ENCODE results near the gene TMCC3. TPM values are rescaled to one million over a fixed set of nuclear protein-coding genes. Genes with fewer than 3 reads are reported as not detected.

TMCC3 gene
- total RNA-seq, 1 donor from 2014 or later: 0.05 TPM

DNA sequence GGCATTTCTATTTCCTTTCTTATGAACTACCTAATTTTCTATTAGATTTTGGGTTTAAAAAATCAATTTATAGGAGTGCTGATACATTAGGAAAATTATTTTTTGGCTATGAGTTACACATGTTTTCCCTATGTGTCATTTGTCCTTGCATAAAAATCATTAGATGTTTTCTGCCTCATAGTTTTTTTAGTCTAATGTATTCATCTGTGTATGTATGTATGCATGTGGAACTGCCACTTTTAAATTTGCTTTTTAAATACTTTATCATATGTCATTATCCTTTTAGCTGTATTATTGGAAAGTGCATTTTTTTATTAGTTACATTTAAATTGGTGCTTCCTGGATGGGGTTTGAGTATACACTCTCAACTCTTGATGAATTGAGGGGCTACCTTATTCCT is 112.0 kb downstream of the TMCC3 start:
- intact Hi-C loops (cut with micrococcal nuclease): loop anchor here (10.0 kb wide), 2 partner anchors 234 to 264 kb away; no protein-coding TSS in a partner anchor
- Mint-ChIP-seq H3K4me1 (ENCODE audit: low read depth) (peaks cover 4% of the 10 kb centered on the region), H3K9me3 (no peaks in the 10 kb centered on the region), H3K36me3 (ENCODE audit: low read depth) (no peaks in the 10 kb centered on the region), H3K4me3 (ENCODE audit: low read depth) (no peak overlapping the region), H3K27ac (no peak overlapping the region), H3K27me3 (ENCODE audit: low read depth) (peaks cover 6% of the 10 kb centered on the region)
- DNase-seq (ENCODE audit: low spot score): no peak

DNA sequence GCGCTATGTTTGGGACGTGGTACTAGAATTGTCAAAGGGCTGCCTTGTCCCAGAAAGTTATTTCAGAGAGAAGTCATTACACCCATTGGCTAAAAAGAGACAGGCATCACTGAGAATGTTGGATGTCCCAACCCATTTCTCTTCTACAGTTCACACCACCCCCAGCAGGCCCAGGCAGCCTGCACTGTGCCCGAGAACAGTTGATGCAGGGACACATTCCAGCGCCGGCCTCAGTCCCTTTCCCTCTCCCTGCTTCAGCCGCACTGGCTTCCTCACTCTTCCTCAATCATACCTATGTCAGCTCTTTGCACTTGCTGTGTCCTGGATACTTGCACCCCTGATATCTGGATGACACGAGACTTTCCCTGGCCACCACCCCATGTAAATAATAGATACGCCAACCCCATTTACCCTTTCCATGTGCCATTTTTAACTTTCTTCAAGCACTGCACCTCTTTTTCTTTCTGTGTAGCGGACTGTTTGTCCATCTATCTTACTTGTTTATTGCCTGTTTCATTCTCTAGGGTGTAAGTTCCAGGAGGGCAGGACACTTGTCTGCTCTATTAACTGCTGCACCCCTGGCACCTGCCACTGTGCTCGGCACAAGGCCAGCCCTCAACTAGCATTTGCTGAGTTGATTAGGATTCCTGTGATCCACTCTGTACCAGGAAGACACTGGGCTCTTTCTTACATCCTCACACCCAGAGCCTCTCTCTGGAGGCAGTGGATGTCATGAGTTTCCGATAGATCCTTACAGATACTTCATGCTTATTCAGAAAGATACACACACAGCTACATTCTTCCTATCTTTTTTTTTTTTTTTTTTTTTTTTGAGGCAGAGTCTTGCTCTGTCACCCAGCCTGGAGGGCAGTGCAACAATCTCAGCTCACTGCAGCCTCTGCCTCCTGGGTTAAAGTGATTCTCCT is 114.1 kb downstream of the TMCC3 start:
- Mint-ChIP-seq H3K4me1 (ENCODE audit: low read depth) (peaks cover 8% of the 10 kb centered on the region), H3K4me3 (ENCODE audit: low read depth) (no peak overlapping the region), H3K36me3 (ENCODE audit: low read depth) (no peaks in the 10 kb centered on the region), H3K27me3 (ENCODE audit: low read depth) (peaks cover 6% of the 10 kb centered on the region), H3K27ac (no peak overlapping the region), H3K9me3 (no peaks in the 10 kb centered on the region)
- DNase-seq (ENCODE audit: low spot score): no peak
- intact Hi-C loops (cut with micrococcal nuclease): loop anchor here (10.0 kb wide), 2 partner anchors 232 to 262 kb away; no protein-coding TSS in a partner anchor

DNA sequence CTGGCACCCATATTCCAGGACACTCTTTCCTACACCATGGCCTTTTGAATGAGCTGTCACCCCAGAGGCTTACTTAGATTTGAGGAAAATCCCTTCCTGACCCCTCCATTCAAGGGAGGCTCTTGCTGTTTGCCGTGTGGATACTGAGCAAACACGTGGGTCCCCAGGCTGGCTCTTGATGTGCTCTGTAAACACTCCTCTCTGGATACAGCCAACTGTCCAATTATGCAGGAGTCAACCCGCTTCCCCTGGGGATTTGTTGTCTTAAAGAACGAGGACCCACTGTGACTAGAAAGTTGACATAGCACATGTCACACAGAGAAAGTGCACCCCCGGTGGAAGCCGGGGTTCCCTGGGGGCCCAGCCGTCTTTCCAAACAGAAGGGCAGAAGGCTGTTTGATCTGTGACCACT is 114.8 kb downstream of the TMCC3 start:
- H3K4me1 Mint-ChIP-seq (ENCODE audit: low read depth): peaks cover 8% of the 10 kb centered on the region
- H3K27ac Mint-ChIP-seq: no peak overlapping the region
- DNase-seq (ENCODE audit: low spot score): no peak
- no peak overlapping the region for H3K4me3 Mint-ChIP-seq (ENCODE audit: low read depth)
- no peaks in the 10 kb centered on the region for H3K9me3 Mint-ChIP-seq
- H3K36me3 Mint-ChIP-seq (ENCODE audit: low read depth): no peaks in the 10 kb centered on the region
- H3K27me3 Mint-ChIP-seq (ENCODE audit: low read depth): peaks cover 7% of the 10 kb centered on the region
- intact Hi-C loops (cut with micrococcal nuclease): loop anchor here (10.0 kb wide), 2 partner anchors 231 to 261 kb away; no protein-coding TSS in a partner anchor

DNA sequence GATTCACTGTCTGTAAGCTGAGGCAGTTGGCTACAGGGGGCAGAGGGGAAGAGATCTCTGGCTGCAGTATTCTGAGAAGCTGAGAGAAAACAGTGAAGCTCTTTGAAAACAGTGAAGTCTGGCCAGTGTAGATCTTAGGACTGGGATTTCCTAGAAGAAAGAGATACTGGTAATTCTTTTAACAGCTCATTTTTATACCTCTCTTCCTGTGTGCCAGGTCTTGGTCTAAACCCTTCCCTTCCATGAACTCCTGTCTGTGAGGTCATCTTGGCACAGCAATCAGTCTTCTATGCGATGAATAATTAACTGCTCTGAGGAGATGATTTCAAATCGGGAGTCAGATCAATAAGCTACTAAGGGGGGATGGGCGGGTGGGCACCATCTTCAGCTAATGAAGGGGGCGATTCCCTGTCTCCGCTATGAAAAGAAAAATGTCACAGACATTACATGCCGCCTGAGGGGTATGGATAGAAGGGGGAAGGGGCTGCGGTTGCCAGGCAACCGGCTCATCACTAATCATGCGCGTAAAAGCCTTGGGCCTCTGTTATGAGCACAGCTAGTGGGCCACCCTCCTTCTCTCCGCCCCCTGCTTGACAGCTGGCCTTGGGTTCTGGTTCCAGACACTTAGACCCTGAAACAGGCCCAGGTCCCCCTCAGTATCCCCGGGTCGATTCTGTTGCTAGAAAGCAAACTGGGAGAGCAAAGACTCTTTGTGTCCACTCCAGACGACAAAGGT is 115.4 kb downstream of the TMCC3 start:
- Mint-ChIP-seq H3K4me1 (ENCODE audit: low read depth) (peaks cover 8% of the 10 kb centered on the region), H3K4me3 (ENCODE audit: low read depth) (no peak overlapping the region), H3K36me3 (ENCODE audit: low read depth) (no peaks in the 10 kb centered on the region), H3K27ac (no peak overlapping the region), H3K27me3 (ENCODE audit: low read depth) (peaks cover 9% of the 10 kb centered on the region), H3K9me3 (no peaks in the 10 kb centered on the region)
- DNase-seq (ENCODE audit: low spot score): no peak
- intact Hi-C loops (cut with micrococcal nuclease): loop anchor here (5.0 to 10.0 kb wide), 4 partner anchors 78 to 1033 kb away; partner anchors contain the start of gene CEP83

DNA sequence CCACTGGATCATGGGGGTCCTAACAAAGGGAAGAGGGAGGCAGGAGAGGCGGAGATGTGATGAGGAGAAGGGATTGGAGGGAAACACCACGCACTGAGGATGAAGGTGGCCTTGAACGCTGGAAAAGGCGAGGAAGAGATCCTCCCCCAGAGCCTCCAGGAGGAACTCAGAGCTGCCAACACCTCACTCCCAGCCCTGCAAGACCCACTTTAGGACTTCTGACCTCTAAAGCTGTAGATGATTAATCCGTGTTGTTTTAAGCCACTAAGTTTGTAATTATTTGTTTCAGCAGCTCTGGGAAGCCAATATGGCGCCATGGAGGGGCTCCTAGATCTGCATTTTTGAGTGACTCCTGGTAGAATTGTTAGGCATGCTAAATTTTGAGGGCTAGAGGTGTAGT is 116.1 kb downstream of the TMCC3 start:
- no peak overlapping the region for H3K4me3 Mint-ChIP-seq (ENCODE audit: low read depth)
- H3K9me3 Mint-ChIP-seq: no peaks in the 10 kb centered on the region
- DNase-seq (ENCODE audit: low spot score): no peak
- intact Hi-C loops (cut with micrococcal nuclease): loop anchor here (5.0 to 10.0 kb wide), 4 partner anchors 77 to 1032 kb away; partner anchors contain the start of gene CEP83
- peaks cover 9% of the 10 kb centered on the region for H3K27me3 Mint-ChIP-seq (ENCODE audit: low read depth)
- H3K4me1 Mint-ChIP-seq (ENCODE audit: low read depth): peaks cover 8% of the 10 kb centered on the region
- H3K36me3 Mint-ChIP-seq (ENCODE audit: low read depth): no peaks in the 10 kb centered on the region
- H3K27ac Mint-ChIP-seq: no peak overlapping the region

DNA sequence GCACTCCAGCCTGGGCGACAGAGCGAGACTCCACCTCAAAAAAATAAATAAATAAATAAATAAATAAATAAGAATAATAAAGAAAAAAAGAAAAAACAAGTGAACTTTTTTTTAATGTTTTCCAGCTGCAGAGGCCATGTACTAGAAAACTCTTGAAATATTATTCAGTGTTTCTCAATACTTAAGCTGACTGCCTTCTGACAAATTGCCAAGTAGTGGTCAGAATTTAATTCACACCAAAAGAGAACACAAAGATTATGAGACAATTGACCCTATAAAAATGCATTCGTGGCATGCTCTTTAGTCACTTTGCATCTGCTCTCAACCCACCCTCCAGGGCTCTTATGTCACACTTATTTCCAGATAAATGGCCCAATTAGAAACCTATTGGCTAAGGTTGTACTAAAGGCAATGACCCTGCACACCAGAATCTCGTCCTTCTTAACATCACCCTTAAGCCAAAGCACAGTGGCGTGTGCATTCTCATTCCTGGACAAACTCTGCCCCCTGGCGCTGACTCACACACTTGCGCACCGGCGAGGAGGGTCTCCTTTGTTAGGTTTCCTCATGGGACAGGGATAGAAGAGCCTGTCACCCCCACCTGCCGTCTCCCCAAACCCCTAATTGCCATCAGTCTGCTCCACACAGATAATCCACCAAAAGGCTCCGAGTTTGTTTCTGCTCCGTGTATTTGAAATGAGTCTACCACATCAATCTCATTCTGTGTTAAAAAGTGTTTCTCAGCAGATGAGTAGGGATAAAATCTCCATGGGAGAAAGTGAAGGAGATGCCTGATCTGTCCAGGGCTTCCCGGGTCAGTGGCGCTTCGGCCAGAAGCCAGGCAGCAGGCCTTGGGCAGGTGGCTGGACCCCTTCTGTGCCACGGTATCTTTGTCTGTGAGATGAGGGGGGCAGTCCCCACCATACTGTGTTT is 117.6 kb downstream of the TMCC3 start:
- H3K27me3 Mint-ChIP-seq (ENCODE audit: low read depth): peaks cover 9% of the 10 kb centered on the region
- no peak overlapping the region for H3K27ac Mint-ChIP-seq
- DNase-seq (ENCODE audit: low spot score): peak; percentile 55
- H3K4me1 Mint-ChIP-seq (ENCODE audit: low read depth): peaks cover 8% of the 10 kb centered on the region
- no peaks in the 10 kb centered on the region for H3K9me3 Mint-ChIP-seq
- intact Hi-C loops (cut with micrococcal nuclease): loop anchor here (1.0 to 10.0 kb wide), 6 partner anchors 75 to 1030 kb away; partner anchors contain the start of gene CEP83
- H3K4me3 Mint-ChIP-seq (ENCODE audit: low read depth): no peak overlapping the region
- H3K36me3 Mint-ChIP-seq (ENCODE audit: low read depth): no peaks in the 10 kb centered on the region

DNA sequence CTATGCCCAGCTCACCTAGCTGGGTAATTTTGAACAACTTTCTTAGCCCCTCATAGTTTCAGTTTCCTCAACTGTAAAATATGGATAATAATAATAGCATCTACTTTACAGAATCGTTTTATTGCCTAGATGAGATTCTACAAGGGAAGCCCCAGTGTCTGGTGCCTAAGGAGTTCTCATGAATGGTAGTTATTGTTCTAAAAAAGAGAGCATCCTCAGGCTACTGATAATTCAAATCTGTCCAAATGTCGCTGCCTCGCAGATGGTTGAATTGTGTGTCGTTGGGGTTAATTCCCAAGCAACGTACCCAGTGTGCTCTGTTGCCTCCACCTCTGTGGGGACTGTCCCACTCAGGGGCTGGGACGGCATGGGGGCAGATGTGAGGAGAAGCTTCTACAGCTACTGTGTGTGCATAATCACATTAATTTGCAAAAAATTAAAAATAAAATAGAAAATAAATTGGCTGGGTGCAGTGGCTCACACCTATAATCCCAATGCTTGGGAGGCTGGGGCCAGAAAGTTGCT is 119.1 kb downstream of the TMCC3 start:
- no peak overlapping the region for H3K4me3 Mint-ChIP-seq (ENCODE audit: low read depth)
- H3K27me3 Mint-ChIP-seq (ENCODE audit: low read depth): peaks cover 9% of the 10 kb centered on the region
- peaks cover 8% of the 10 kb centered on the region for H3K4me1 Mint-ChIP-seq (ENCODE audit: low read depth)
- H3K27ac Mint-ChIP-seq: no peak overlapping the region
- no peaks in the 10 kb centered on the region for H3K36me3 Mint-ChIP-seq (ENCODE audit: low read depth)
- intact Hi-C loops (cut with micrococcal nuclease): loop anchor here (5.0 to 10.0 kb wide), 4 partner anchors 74 to 1029 kb away; partner anchors contain the start of gene CEP83
- no peaks in the 10 kb centered on the region for H3K9me3 Mint-ChIP-seq
- DNase-seq (ENCODE audit: low spot score): no peak

DNA sequence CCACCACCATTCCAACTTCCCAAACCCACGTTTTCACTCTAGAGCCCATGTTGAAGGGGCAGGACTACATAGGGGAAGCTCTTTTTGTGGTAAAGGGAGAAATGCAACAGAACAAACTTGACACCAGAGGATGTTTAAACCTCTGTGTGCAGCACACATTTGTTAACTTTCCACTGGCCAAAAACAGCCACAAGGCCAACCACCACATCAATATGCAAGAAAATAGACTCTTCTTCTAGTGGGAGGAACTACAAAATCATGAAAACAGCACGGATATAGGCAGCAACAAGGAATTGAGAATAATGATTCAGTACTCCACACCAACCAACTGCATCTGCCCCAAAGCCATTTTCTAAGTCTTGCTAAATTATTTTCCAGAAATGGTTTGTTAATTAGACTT is 124.4 kb downstream of the TMCC3 start:
- intact Hi-C loops (cut with micrococcal nuclease): no loop called here
- H3K27ac Mint-ChIP-seq: no peak overlapping the region
- no peak overlapping the region for H3K4me3 Mint-ChIP-seq (ENCODE audit: low read depth)
- no peaks in the 10 kb centered on the region for H3K36me3 Mint-ChIP-seq (ENCODE audit: low read depth)
- H3K4me1 Mint-ChIP-seq (ENCODE audit: low read depth): peaks cover 3% of the 10 kb centered on the region
- DNase-seq (ENCODE audit: low spot score): no peak
- peaks cover 30% of the 10 kb centered on the region for H3K27me3 Mint-ChIP-seq (ENCODE audit: low read depth)
- H3K9me3 Mint-ChIP-seq: no peaks in the 10 kb centered on the region

Other genes starting within 250 kb of the TMCC3 start
- 32.4 and 35.9 TPM in 2 replicates for gene CEP83, start 190.7 kb downstream of the TMCC3 start, total RNA-seq

Data from activated T-helper 2 cell treated with anti-CD3 and anti-CD28 coated beads, Interferon-gamma antibody, Interleukin-2, Interleukin-4, amounts not matched to agents 10 μg/mL and 5 μg/mL and 100 μg/mL, durations not matched to agents 14 hours and 24 hours and 36 hours (primary cell).